GM23248 (cell line): ENCODE results near the gene RPL10A. TPM values are rescaled to one million over a fixed set of nuclear protein-coding genes. Genes with fewer than 3 reads are reported as not detected.

Experiments
- DNase-seq: peaks from one replicate; pipeline ENCODE4 v3.0.0-alpha.2; 2015
- H2AFZ ChIP-seq: fragments of 200-600 bp; sonication (generic); 2 replicates; pipeline ENCODE4 v1.6.1; 2016; ENCODE audit warnings: antibody characterized with exemption
- H3F3A ChIP-seq: fragments of 200-600 bp; sonication (generic); 2 replicates; pipeline ENCODE4 v1.6.1; 2016; ENCODE audit warnings: mild to moderate bottlenecking, antibody characterized with exemption, mixed run types; ENCODE audit not compliant: insufficient read depth
- H3K27ac ChIP-seq: fragments of 200-600 bp; sonication (generic); 2 replicates; pipeline ENCODE4 v1.5.1; 2016; ENCODE audit warnings: mild to moderate bottlenecking
- H3K27me3 ChIP-seq: fragments of 200-600 bp; sonication (generic); replicated peaks from 2 replicates; pipeline ENCODE4 v1.6.1; 2016; ENCODE audit warnings: mild to moderate bottlenecking; ENCODE audit not compliant: insufficient read depth
- H3K36me3 ChIP-seq: fragments of 200-600 bp; sonication (generic); 2 replicates; pipeline ENCODE4 v1.6.1; 2016; ENCODE audit warnings: low read depth, mild to moderate bottlenecking
- H3K4me1 ChIP-seq: fragments of 200-600 bp; sonication (generic); 2 replicates; pipeline ENCODE4 v1.6.1; 2016; ENCODE audit warnings: mild to moderate bottlenecking; ENCODE audit not compliant: insufficient read depth
- H3K4me2 ChIP-seq: fragments of 200-600 bp; sonication (generic); one replicate; pipeline ENCODE4 v1.6.1; 2016; ENCODE audit warnings: mild to moderate bottlenecking; ENCODE audit not compliant: unreplicated experiment
- H3K4me3 ChIP-seq: fragments of 200-600 bp; sonication (generic); 2 replicates; pipeline ENCODE4 v1.5.1; 2016; ENCODE audit warnings: mild to moderate bottlenecking
- H3K79me2 ChIP-seq: fragments of 200-600 bp; sonication (generic); 2 replicates; pipeline ENCODE4 v1.6.1; 2016; ENCODE audit warnings: mild to moderate bottlenecking; ENCODE audit not compliant: insufficient read depth
- H3K9ac ChIP-seq: fragments of 200-600 bp; sonication (generic); 2 replicates; pipeline ENCODE4 v1.6.1; 2016; ENCODE audit warnings: mild to moderate bottlenecking
- H3K9me2 ChIP-seq: fragments of 200-600 bp; sonication (generic); 2 replicates; pipeline ENCODE4 v1.6.1; 2016; ENCODE audit warnings: mixed run types, mild to moderate bottlenecking, moderate library complexity; ENCODE audit not compliant: insufficient read depth
- H3K9me3 ChIP-seq: fragments of 200-600 bp; sonication (generic); one replicate; pipeline ENCODE4 v1.6.1; 2017; ENCODE audit warnings: low read depth
- H4K20me1 ChIP-seq: fragments of 200-600 bp; sonication (generic); 2 replicates; pipeline ENCODE4 v1.6.0; 2016; ENCODE audit not compliant: insufficient read depth
- EZH2 ChIP-seq: fragments of 200-600 bp; sonication (generic); IDR thresholded peaks from 2 replicates; pipeline ENCODE4 v1.6.1; 2018; ENCODE audit warnings: antibody characterized with exemption, mild to moderate bottlenecking; ENCODE audit not compliant: insufficient read depth, poor library complexity, severe bottlenecking
- EZH2phosphoT487 ChIP-seq: fragments of 200-600 bp; sonication (generic); IDR thresholded peaks from 2 replicates; pipeline ENCODE4 v1.6.1; 2018; ENCODE audit warnings: antibody characterized with exemption, moderate library complexity, mild to moderate bottlenecking, low read depth; ENCODE audit not compliant: insufficient read depth
- WGBS, 2 experiments: methylation state at CpG; one replicate each; pipeline ENCODE4 v1.1.6; 2015 to 2017; ENCODE audit warnings: low lambda C conversion rate in 2 of 2, low coverage in 1 of 2; ENCODE audit errors: missing lambda C conversion rate in 2 of 2; 5-methylcytosine and 5-hydroxymethylcytosine counted together
- in situ Hi-C: fragments of 300-500 bp; cut with MboI; formaldehyde crosslinking; loops from 2 replicates; pipeline ENCODE4 v1.15.0; 2020
- polyA plus RNA-seq: library from polyadenylated mRNA; unstranded; fragments of >200 nt; fragmentation: Nextera tagmentation; extraction: Ambion mirVana; gene quantifications from 2 replicates; pipeline ENCODE4 v1.2.1, GENCODE V29; 2016
- total RNA-seq: library from RNA; depleted of rRNA; stranded (reverse); fragments of >200 nt; shearing (Covaris generic); gene quantifications from 2 replicates; pipeline ENCODE4 v1.2.3, GENCODE V29; 2014

RPL10A gene
- total and polyA plus RNA-seq, 2 experiments from 2014 or later = 366 to 915 TPM

GRCh38 chr6:35494161-35494563 lies 26.0 kb downstream of the RPL10A start:
- Histone ChIP-seq H3K27me3 (no peaks in the 10 kb centered on the region), H3K4me2 (no peak overlapping the region), H3K9me2 (no peaks in the 10 kb centered on the region), H2AFZ (no peak overlapping the region), H3K4me1 (peaks cover 18% of the 10 kb centered on the region), H3K27ac (no peak overlapping the region), H3K4me3 (no peak overlapping the region), H3F3A (no peaks in the 10 kb centered on the region), H4K20me1 (no peaks in the 10 kb centered on the region), H3K9me3 (no peaks in the 10 kb centered on the region), H3K79me2 (peaks cover 75% of the 10 kb centered on the region), H3K9ac (no peak overlapping the region), H3K36me3 (no peaks in the 10 kb centered on the region)
- no peak for TF ChIP-seq EZH2
- TF ChIP-seq EZH2phosphoT487 = no peak
- 60 to 63% methylated on average over 4 of the region's 4 CpGs for WGBS, 2 experiments
- peak; percentile 35 for DNase-seq
- in situ Hi-C loops = no loop called here

GRCh38 chr6:35495258-35496035 lies 27.2 kb downstream of the RPL10A start:
- Histone ChIP-seq H3K4me1 (peaks cover 10% of the 10 kb centered on the region), H3K79me2 (peaks cover 63% of the 10 kb centered on the region), H3K36me3 (no peaks in the 10 kb centered on the region), H3K9me3 (no peaks in the 10 kb centered on the region), H3K27me3 (no peaks in the 10 kb centered on the region), H2AFZ (peak overlapping the region; percentile 74; the same call in 1 of the 2 replicates), H3K9me2 (no peaks in the 10 kb centered on the region), H3K4me3 (peak overlapping the region; percentile 82), H3K9ac (peak overlapping the region; percentile 79), H3K4me2 (peak overlapping the region; percentile 72), H3K27ac (no peak overlapping the region; the same call in 1 of the 2 replicates), H4K20me1 (no peaks in the 10 kb centered on the region), H3F3A (0 out of 2 replicates have a peak, but pooled peaks cover 5% of the 10 kb centered on the region)
- DNase-seq = peak; percentile 16
- in situ Hi-C loops = no loop called here
- 73 to 76% methylated on average over 8 to 9 of the region's 9 CpGs for WGBS, 2 experiments
- TF ChIP-seq EZH2 (no peak), EZH2phosphoT487 (no peak)

- 1 to 3% methylated on average over 24 to 32 of the region's 63 CpGs for WGBS, 2 experiments
- H2AFZ ChIP-seq = peak overlapping the region; percentile 74
These were observed 28.0 kb downstream of the RPL10A start for GRCh38 chr6:35496036-35496840.

GRCh38 chr6:35496841-35497570 lies 28.8 kb downstream of the RPL10A start, which contains the start of gene TEAD3:
Gene TEAD3 (minus strand): TSS chr6:35497079.
- DNase-seq = peak; percentile 82
- Histone ChIP-seq H3K4me3 (peak within 1 kb of the TSS; percentile 82), H2AFZ (peak within 1 kb of the TSS; percentile 83), H3K9me2 (no peaks in the 10 kb centered on the region), H4K20me1 (no peaks in the 10 kb centered on the region), H3K27ac (peak within 1 kb of the TSS; percentile 68), H3K9ac (peak within 1 kb of the TSS; percentile 87), H3K9me3 (no peaks in the 10 kb centered on the region), H3K4me2 (peak within 1 kb of the TSS; percentile 87), H3K4me1 (peaks cover 8% of the 10 kb centered on the region), H3K36me3 (no peaks in the 10 kb centered on the region), H3F3A (0 out of 2 replicates have a peak, but pooled peaks cover 5% of the 10 kb centered on the region), H3K27me3 (no peaks in the 10 kb centered on the region), H3K79me2 (peaks cover 48% of the 10 kb centered on the region)
- in situ Hi-C loops = no loop called here
- TF ChIP-seq EZH2phosphoT487 (no peak), EZH2 (no peak)
- 0 to 1% methylated on average over 35 to 61 of the region's 98 CpGs for WGBS, 2 experiments

More at GRCh38 chr6:35496036-35496840, 28.0 kb downstream of the RPL10A start:
- peak; percentile 77 for DNase-seq
- Histone ChIP-seq H4K20me1 (no peaks in the 10 kb centered on the region), H3K9me3 (no peaks in the 10 kb centered on the region), H3K4me3 (peak overlapping the region; percentile 82), H3K27ac (peak overlapping the region; percentile 37), H3K79me2 (peaks cover 55% of the 10 kb centered on the region), H3K4me2 (peak overlapping the region; percentile 72), H3F3A (0 out of 2 replicates have a peak, but pooled peaks cover 5% of the 10 kb centered on the region), H3K4me1 (peaks cover 8% of the 10 kb centered on the region), H3K36me3 (no peaks in the 10 kb centered on the region), H3K9ac (peak overlapping the region; percentile 79), H3K9me2 (no peaks in the 10 kb centered on the region), H3K27me3 (no peaks in the 10 kb centered on the region)
- TF ChIP-seq EZH2 = no peak
- TF ChIP-seq EZH2phosphoT487 = no peak
- in situ Hi-C loops = no loop called here
